Liver (tissue), 9 donors: ENCODE data around the gene SDF4. TPM values are rescaled to one million over a fixed set of nuclear protein-coding genes. Genes with fewer than 3 reads are reported as not detected.

Source experiments
- DNase-seq: peaks from one replicate; pipeline ENCODE4 v3.0.0-alpha.2; 2017; ENCODE audit warnings: low spot score
- H3K27ac ChIP-seq, 2 donors: one replicate each; pipeline ENCODE4 v1.7.0; 2013; ENCODE audit warnings: inconsistent platforms in 2 of 2, low read length in 2 of 2, control low read depth in 1 of 2, low read depth in 1 of 2, mild to moderate bottlenecking in 1 of 2
- H3K27me3 ChIP-seq, 4 donors: one replicate each; pipeline versions ENCODE4 v1.6.1 to v1.7.0; 2013; ENCODE audit warnings: low read length in 3 of 4, inconsistent platforms in 1 of 4, mild to moderate bottlenecking in 1 of 4, moderate library complexity in 1 of 4; ENCODE audit not compliant: control insufficient read depth in 4 of 4, insufficient read depth in 4 of 4
- H3K36me3 ChIP-seq, 4 donors: one replicate each; pipeline versions ENCODE4 v1.6.1 to v1.7.0; 2013; ENCODE audit warnings: low read length in 3 of 4, mild to moderate bottlenecking in 3 of 4, low read depth in 1 of 4, moderate library complexity in 1 of 4; ENCODE audit not compliant: control insufficient read depth in 4 of 4, insufficient read depth in 3 of 4
- H3K4me1 ChIP-seq, 4 donors: one replicate each; pipeline versions ENCODE4 v1.6.1 to v1.7.0; 2013; ENCODE audit warnings: low read length in 3 of 4, mild to moderate bottlenecking in 3 of 4, moderate library complexity in 1 of 4; ENCODE audit not compliant: control insufficient read depth in 4 of 4, insufficient read depth in 4 of 4
- H3K4me3 ChIP-seq, 3 donors: one replicate each; pipeline versions ENCODE4 v1.6.1 to v1.7.0; 2013; ENCODE audit warnings: low read length in 3 of 3, control low read depth in 1 of 3, low read depth in 1 of 3, mild to moderate bottlenecking in 1 of 3
- H3K9ac ChIP-seq, 2 donors: one replicate each; pipeline ENCODE4 v1.7.0; 2013; ENCODE audit warnings: low read length in 2 of 2, mild to moderate bottlenecking in 2 of 2, moderate library complexity in 2 of 2, control low read depth in 1 of 2, low read depth in 1 of 2
- H3K9me3 ChIP-seq, 4 donors: one replicate each; pipeline versions ENCODE4 v1.6.1 to v1.7.0; 2013; ENCODE audit warnings: low read length in 3 of 4; ENCODE audit not compliant: control insufficient read depth in 4 of 4
- EGR1 ChIP-seq, 2 donors: IDR thresholded peaks; 2 replicates each; pipeline ENCODE4 v1.6.1; 2016 to 2018; ENCODE audit warnings: antibody characterized with exemption in 2 of 2, low read depth in 2 of 2
- FOXA1 ChIP-seq: IDR thresholded peaks from 2 replicates; pipeline ENCODE4 v1.6.1; 2016; ENCODE audit warnings: antibody characterized with exemption
- FOXA2 ChIP-seq: IDR thresholded peaks from 2 replicates; pipeline ENCODE4 v1.6.1; 2016; ENCODE audit warnings: antibody characterized with exemption
- GABPA ChIP-seq, 2 donors: IDR thresholded peaks in 1 of 2; conservative IDR thresholded peaks in 1 of 2; 2 replicates each; pipeline ENCODE4 v1.6.1; 2016; ENCODE audit warnings: antibody characterized with exemption in 2 of 2, mild to moderate bottlenecking in 1 of 2, moderate library complexity in 1 of 2
- HNF4A ChIP-seq, 2 donors: conservative IDR thresholded peaks; 2 replicates each; pipeline ENCODE4 v1.6.1; 2016; ENCODE audit warnings: antibody characterized with exemption in 2 of 2, mild to moderate bottlenecking in 2 of 2
- HNF4G ChIP-seq: IDR thresholded peaks from 2 replicates; pipeline ENCODE4 v1.6.1; 2016; ENCODE audit warnings: antibody characterized with exemption
- MAX ChIP-seq: IDR thresholded peaks from 2 replicates; pipeline ENCODE4 v1.6.1; 2016; ENCODE audit warnings: antibody characterized with exemption
- NR2F2 ChIP-seq: IDR thresholded peaks from 2 replicates; pipeline ENCODE4 v1.6.1; 2016; ENCODE audit warnings: antibody characterized with exemption
- RAD21 ChIP-seq, 2 donors: IDR thresholded peaks; 2 replicates each; pipeline ENCODE4 v1.6.1; 2016; ENCODE audit warnings: antibody characterized with exemption in 2 of 2, mild to moderate bottlenecking in 2 of 2
- RXRA ChIP-seq, 2 donors: IDR thresholded peaks; 2 replicates each; pipeline ENCODE4 v1.6.1; 2017 to 2018; ENCODE audit warnings: antibody characterized with exemption in 2 of 2, mild to moderate bottlenecking in 1 of 2
- SP1 ChIP-seq: IDR thresholded peaks from 2 replicates; pipeline ENCODE4 v1.6.1; 2018; ENCODE audit warnings: antibody characterized with exemption, mild to moderate bottlenecking
- TAF1 ChIP-seq: conservative IDR thresholded peaks from 2 replicates; pipeline ENCODE4 v1.6.1; 2016; ENCODE audit warnings: antibody characterized with exemption, mild to moderate bottlenecking
- YY1 ChIP-seq: IDR thresholded peaks from 2 replicates; pipeline ENCODE4 v1.6.1; 2016; ENCODE audit warnings: antibody characterized with exemption, mild to moderate bottlenecking
- ZBTB33 ChIP-seq: IDR thresholded peaks from 2 replicates; pipeline ENCODE4 v1.6.1; 2016; ENCODE audit warnings: antibody characterized with exemption
- WGBS: extraction: QIAGEN DNeasy Blood & Tissue Kit; methylation state at CpG from one replicate; pipeline ENCODE4 v1.1.7; 2013; 5-methylcytosine and 5-hydroxymethylcytosine counted together
- polyA plus RNA-seq, 2 donors: library from polyadenylated mRNA; stranded (reverse) in 1 of 2; unstranded in 1 of 2; fragments of 200-250 nt in 1 of 2; fragments of >200 nt in 1 of 2; fragmentation: Nextera tagmentation in 1 of 2; extraction: Ambion mirVana in 1 of 2; gene quantifications; one replicate each; pipeline versions ENCODE4 v1.2.1 to v1.2.3, GENCODE V29; 2013 to 2015
- total RNA-seq, 2 donors: library from RNA; depleted of rRNA; stranded (reverse); fragments of >200 nt; gene quantifications; one replicate each; pipeline ENCODE4 v1.2.3, GENCODE V29; 2014
- TF ChIP-seq, protein P1 (sequence below): IDR thresholded peaks from 2 replicates; pipeline ENCODE4 v1.6.1; 2016; ENCODE audit warnings: antibody characterized with exemption, mild to moderate bottlenecking
- TF ChIP-seq, protein P2 (sequence below): IDR thresholded peaks from 2 replicates; pipeline ENCODE4 v1.6.1; 2016; ENCODE audit warnings: antibody characterized with exemption
- donor health status: healthy.
- donor health status: healthy.
- donor health status: healthy.
- donor health status: healthy.
- donor health status: healthy.

The SDF4 gene
- total and polyA plus RNA-seq, 4 donors = 48.7 to 180 (median 75.9) TPM

- Histone ChIP-seq H3K36me3 (no peaks in the 10 kb centered on the region), H3K27me3 (peaks cover 0 to 12% (median 3%) of the 10 kb centered on the region in 4 donors), H3K27ac (no peak overlapping the region), H3K4me1 (peaks cover 0 to 4% (median 0%) of the 10 kb centered on the region in 4 donors), H3K9me3 (no peaks in the 10 kb centered on the region), H3K9ac (no peak overlapping the region), H3K4me3 (no peak overlapping the region)
- DNase-seq = no peak
- TF ChIP-seq FOXA1 (no peak), GABPA (IDR thresholded peaks at IDR 0.05 in 1 of 2, conservative IDR thresholded peaks at IDR 0.05 in 1 of 2) (no peak), YY1 (no peak), NR2F2 (no peak), MAX (no peak), RXRA (IDR thresholded peaks at IDR 0.05) (no peak), ZBTB33 (no peak), RAD21 (IDR thresholded peaks at IDR 0.05) (no peak), HNF4A (conservative IDR thresholded peaks at IDR 0.05) (no peak), SP1 (no peak), EGR1 (IDR thresholded peaks at IDR 0.05; ENCODE audit: low read depth in 2 of 2) (no peak), TAF1 (no peak)
- TF ChIP-seq, protein P1, sequence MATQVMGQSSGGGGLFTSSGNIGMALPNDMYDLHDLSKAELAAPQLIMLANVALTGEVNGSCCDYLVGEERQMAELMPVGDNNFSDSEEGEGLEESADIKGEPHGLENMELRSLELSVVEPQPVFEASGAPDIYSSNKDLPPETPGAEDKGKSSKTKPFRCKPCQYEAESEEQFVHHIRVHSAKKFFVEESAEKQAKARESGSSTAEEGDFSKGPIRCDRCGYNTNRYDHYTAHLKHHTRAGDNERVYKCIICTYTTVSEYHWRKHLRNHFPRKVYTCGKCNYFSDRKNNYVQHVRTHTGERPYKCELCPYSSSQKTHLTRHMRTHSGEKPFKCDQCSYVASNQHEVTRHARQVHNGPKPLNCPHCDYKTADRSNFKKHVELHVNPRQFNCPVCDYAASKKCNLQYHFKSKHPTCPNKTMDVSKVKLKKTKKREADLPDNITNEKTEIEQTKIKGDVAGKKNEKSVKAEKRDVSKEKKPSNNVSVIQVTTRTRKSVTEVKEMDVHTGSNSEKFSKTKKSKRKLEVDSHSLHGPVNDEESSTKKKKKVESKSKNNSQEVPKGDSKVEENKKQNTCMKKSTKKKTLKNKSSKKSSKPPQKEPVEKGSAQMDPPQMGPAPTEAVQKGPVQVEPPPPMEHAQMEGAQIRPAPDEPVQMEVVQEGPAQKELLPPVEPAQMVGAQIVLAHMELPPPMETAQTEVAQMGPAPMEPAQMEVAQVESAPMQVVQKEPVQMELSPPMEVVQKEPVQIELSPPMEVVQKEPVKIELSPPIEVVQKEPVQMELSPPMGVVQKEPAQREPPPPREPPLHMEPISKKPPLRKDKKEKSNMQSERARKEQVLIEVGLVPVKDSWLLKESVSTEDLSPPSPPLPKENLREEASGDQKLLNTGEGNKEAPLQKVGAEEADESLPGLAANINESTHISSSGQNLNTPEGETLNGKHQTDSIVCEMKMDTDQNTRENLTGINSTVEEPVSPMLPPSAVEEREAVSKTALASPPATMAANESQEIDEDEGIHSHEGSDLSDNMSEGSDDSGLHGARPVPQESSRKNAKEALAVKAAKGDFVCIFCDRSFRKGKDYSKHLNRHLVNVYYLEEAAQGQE = no peak
- TF ChIP-seq, protein P2, sequence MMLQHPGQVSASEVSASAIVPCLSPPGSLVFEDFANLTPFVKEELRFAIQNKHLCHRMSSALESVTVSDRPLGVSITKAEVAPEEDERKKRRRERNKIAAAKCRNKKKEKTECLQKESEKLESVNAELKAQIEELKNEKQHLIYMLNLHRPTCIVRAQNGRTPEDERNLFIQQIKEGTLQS = no peak
- 77% methylated on average over 37 of the region's 37 CpGs for WGBS
Observed at GRCh38 chr1:1168451-1169411, 63.1 kb downstream of the SDF4 start.

- peaks cover 0 to 4% (median 0%) of the 10 kb centered on the region in 4 donors for H3K4me1 ChIP-seq
- TF ChIP-seq YY1 (no peak), GABPA (IDR thresholded peaks at IDR 0.05 in 1 of 2, conservative IDR thresholded peaks at IDR 0.05 in 1 of 2) (no peak), FOXA1 (no peak), HNF4G (no peak), FOXA2 (no peak), RXRA (IDR thresholded peaks at IDR 0.05) (no peak)
- TF ChIP-seq, protein P2 = no peak
- H3K36me3 ChIP-seq = no peaks in the 10 kb centered on the region
- H3K9me3 ChIP-seq = no peaks in the 10 kb centered on the region
- 73% methylated on average over 36 of the region's 36 CpGs for WGBS
- peaks cover 0 to 12% (median 3%) of the 10 kb centered on the region in 4 donors for H3K27me3 ChIP-seq
- H3K9ac ChIP-seq = no peak overlapping the region
- DNase-seq = no peak
- H3K27ac ChIP-seq = no peak overlapping the region
- no peak overlapping the region for H3K4me3 ChIP-seq
Observed at GRCh38 chr1:1167841-1168450, 63.9 kb downstream of the SDF4 start.
